Mucosa of descending colon (tissue), 3 donors: ENCODE measurements around the gene OSBPL3. TPM values are rescaled to one million over a fixed set of nuclear protein-coding genes. Genes with fewer than 3 reads are reported as not detected.

Source experiments
- ATAC-seq: fragments of 200-7000 bp; cut with Tn5 transposase; one replicate; pipeline ENCODE4 v1.9.1; 2020; ENCODE audit warnings: mild to moderate bottlenecking, moderate library complexity
- DNase-seq, 3 donors: peaks; one replicate each; pipeline ENCODE4 v3.0.0-alpha.2; 2020
- H3K36me3 ChIP-seq: fragments of 200-600 bp; one replicate; pipeline ENCODE4 v1.8.0; 2021; ENCODE audit warnings: low read depth, mild to moderate bottlenecking
- H3K4me1 ChIP-seq: fragments of 200-600 bp; one replicate; pipeline ENCODE4 v1.8.0; 2021; ENCODE audit warnings: low read depth, mild to moderate bottlenecking
- H3K4me3 ChIP-seq: fragments of 200-600 bp; one replicate; pipeline ENCODE4 v1.8.0; 2021; ENCODE audit warnings: mild to moderate bottlenecking
- H3K9me3 ChIP-seq: fragments of 200-600 bp; one replicate; pipeline ENCODE4 v1.8.0; 2021; ENCODE audit warnings: mild to moderate bottlenecking
- intact Hi-C, 2 donors: fragments of 100-400 bp; cut with DNase I in 1 of 2; cut with micrococcal nuclease in 1 of 2; formaldehyde crosslinking; loops; one replicate each; pipeline versions ENCODE4 v1.11.0 to v1.11.1; 2022; cut with DNase I, micrococcal nuclease
- total RNA-seq, 3 donors: library from RNA; stranded (reverse); fragmentation: NEBNext Ultra II Directional in 2 of 3; extraction: Animal tissue kit (Norgen Biotek cat#: 25700) in 2 of 3; gene quantifications; one replicate each; pipeline versions ENCODE4 v1.2.1 to v1.2.4, GENCODE V29; 2021 to 2023
- TF ChIP-seq, protein P1 (sequence below): fragments of 200-600 bp; IDR thresholded peaks from one replicate; pipeline ENCODE4 v1.8.0; 2022; ENCODE audit warnings: antibody characterized with exemption, mild to moderate bottlenecking
- donor health status: DM: no; HTN: no; CAD: no; lungs with moderate emphysema.
- donor health status: DM: no; HTN: no; CAD: no.
- donor health status: DM: no; HTN: yes; CAD: no.

The OSBPL3 gene
- total RNA-seq, 3 donors from 2014 or later, result 9.0 to 15.4 (median 10.6) TPM

DNA sequence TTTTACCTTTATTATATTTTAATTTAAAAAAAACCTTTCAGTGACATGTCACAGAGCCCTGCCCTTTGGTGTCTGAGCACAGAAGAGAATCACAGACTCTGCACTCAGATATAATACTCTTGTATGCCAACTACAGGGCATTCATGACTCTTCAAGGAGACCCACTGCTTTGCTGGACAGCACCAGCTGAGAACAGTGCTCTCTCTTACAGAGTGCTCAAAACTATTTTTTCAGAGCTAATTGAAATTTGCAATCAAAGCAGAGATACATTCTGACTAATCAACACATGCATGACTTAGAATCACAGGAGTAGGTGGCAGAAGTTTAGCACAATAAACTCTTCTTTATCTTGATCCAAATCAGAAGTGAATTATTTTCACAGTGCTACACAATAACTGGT lies 99.1 kb downstream of the OSBPL3 start:
- no peaks in the 10 kb centered on the region for H3K4me1 ChIP-seq
- H3K4me3 ChIP-seq, result no peak overlapping the region
- H3K36me3 ChIP-seq, result no peaks in the 10 kb centered on the region
- H3K9me3 ChIP-seq, result no peaks in the 10 kb centered on the region
- intact Hi-C loops, result no loop called here
- DNase-seq (no peak), ATAC-seq (no peak)
- TF ChIP-seq, protein P1, sequence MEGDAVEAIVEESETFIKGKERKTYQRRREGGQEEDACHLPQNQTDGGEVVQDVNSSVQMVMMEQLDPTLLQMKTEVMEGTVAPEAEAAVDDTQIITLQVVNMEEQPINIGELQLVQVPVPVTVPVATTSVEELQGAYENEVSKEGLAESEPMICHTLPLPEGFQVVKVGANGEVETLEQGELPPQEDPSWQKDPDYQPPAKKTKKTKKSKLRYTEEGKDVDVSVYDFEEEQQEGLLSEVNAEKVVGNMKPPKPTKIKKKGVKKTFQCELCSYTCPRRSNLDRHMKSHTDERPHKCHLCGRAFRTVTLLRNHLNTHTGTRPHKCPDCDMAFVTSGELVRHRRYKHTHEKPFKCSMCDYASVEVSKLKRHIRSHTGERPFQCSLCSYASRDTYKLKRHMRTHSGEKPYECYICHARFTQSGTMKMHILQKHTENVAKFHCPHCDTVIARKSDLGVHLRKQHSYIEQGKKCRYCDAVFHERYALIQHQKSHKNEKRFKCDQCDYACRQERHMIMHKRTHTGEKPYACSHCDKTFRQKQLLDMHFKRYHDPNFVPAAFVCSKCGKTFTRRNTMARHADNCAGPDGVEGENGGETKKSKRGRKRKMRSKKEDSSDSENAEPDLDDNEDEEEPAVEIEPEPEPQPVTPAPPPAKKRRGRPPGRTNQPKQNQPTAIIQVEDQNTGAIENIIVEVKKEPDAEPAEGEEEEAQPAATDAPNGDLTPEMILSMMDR, result no peak

DNA sequence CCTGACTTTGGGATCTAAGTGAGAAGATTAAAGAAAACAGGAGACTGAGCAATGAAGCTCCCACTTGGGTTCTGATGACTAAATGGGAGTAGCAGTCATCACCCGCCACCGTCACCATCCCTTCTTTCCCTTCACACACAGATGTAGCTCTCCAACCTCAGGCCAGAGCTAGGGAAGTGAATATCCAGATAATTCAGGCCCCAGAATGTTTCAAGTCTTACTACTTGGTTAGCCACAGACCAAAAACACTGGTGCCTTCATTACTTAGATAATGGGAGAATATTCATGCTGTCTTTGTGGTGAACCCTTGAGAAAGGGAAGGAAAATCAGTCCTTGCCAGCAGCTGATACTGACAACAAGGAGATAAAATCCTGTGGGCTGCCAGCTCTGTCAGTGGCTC lies 100.7 kb downstream of the OSBPL3 start:
- TF ChIP-seq, protein P1, result no peak
- no peak for DNase-seq
- Histone ChIP-seq H3K9me3 (no peaks in the 10 kb centered on the region), H3K4me1 (no peaks in the 10 kb centered on the region), H3K36me3 (no peaks in the 10 kb centered on the region), H3K4me3 (no peak overlapping the region)
- intact Hi-C loops, result no loop called here
- ATAC-seq, result no peak

DNA sequence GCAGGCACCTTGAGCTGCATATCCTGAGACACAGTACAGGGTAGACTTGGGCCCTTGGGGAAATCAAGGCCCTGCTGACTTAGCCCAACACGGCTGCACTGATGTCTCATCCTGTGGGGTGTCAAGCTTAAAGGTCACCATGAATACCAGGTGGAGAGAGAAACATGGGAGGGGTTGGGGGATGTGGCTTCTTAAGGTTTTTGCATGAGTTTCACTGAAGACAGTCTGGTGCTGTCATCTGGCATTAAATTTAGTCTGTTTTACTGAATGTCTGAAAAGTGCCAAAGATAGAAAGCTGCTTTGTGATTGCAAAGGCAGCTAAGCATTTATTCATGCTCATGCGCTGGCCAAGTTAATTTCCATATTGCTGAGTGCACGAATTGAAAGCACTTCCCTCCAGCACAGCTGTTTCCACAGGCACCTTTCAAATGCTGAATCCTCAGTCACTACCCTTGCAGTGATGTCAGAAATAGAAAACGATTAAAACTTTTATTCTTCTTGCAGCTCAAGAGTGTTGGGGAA lies 102.1 kb downstream of the OSBPL3 start:
- TF ChIP-seq, protein P1, result no peak
- no peaks in the 10 kb centered on the region for H3K4me1 ChIP-seq
- H3K4me3 ChIP-seq, result no peak overlapping the region
- peak in 1 of 3 donors; percentile 20 for DNase-seq
- peak; percentile 58 for ATAC-seq
- H3K36me3 ChIP-seq, result no peaks in the 10 kb centered on the region
- no peaks in the 10 kb centered on the region for H3K9me3 ChIP-seq
- intact Hi-C loops, result no loop called here

DNA sequence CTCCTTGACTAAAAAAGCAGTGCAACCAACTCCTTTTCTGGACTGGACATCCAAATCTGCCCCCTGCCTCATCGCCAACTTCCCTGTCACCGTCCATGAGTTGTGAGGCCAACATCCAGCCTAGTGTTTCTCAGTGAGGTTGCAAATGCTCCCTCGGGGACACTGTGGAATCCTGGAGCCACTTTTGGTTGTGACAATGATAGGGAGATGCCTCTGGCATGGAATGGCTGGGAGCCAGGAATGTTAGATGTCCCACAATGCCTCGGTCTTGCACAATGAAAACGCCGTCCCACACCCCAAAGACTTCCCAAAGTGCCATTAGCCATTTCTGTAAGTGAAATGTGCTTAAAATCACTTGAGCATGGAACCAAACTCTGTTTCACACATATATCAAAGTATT lies 105.2 kb downstream of the OSBPL3 start:
- Histone ChIP-seq H3K9me3 (no peaks in the 10 kb centered on the region), H3K36me3 (no peaks in the 10 kb centered on the region), H3K4me3 (no peak overlapping the region), H3K4me1 (no peaks in the 10 kb centered on the region)
- ATAC-seq (no peak), DNase-seq (no peak)
- intact Hi-C loops, result no loop called here
- TF ChIP-seq, protein P1, result no peak

DNA sequence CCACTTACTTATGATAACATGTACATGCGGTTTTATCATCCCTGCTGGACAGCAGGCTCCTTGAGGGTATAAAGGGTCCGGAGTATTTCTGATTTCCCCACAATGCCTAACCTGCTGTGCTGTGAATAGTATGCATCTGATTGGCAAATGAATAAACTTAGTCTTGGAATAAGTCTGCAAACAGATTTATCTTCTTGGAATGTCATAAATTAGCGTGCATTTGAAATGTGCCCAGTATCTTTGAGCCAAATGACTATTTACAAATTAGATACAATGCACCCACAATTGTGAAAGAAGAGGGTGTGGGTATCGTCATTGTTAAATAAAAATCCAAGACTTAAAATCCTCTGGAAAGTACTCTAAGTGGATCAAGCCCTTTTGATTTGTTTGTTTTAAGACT lies 106.0 kb downstream of the OSBPL3 start:
- no peaks in the 10 kb centered on the region for H3K36me3 ChIP-seq
- DNase-seq (no peak), ATAC-seq (no peak)
- TF ChIP-seq, protein P1, result no peak
- H3K4me3 ChIP-seq, result no peak overlapping the region
- H3K9me3 ChIP-seq, result no peaks in the 10 kb centered on the region
- intact Hi-C loops, result no loop called here
- no peaks in the 10 kb centered on the region for H3K4me1 ChIP-seq

DNA sequence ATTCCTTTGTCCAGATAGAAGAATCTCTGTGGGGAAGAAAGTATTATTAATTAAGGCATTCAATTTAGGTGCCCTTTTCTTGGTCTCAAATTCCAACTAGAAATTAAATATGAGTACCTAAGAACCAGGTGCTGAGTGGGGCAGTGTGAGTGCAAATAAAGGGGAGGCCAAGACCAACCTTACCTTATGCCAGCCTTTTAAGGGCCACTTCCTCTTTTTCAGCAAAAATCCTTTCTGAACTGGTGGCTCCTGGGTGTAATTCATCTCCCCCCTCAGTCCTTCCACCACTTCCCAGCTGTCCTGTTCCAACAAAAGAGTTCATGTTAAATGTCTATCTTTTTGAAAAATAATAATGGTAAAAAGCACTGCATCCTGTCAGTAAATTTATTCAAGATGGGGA lies 108.2 kb downstream of the OSBPL3 start:
- Histone ChIP-seq H3K4me3 (no peak overlapping the region), H3K9me3 (no peaks in the 10 kb centered on the region), H3K36me3 (no peaks in the 10 kb centered on the region), H3K4me1 (no peaks in the 10 kb centered on the region)
- TF ChIP-seq, protein P1, result no peak
- DNase-seq (no peak), ATAC-seq (no peak)
- intact Hi-C loops, result no loop called here
